Thyroid gland (tissue), 4 donors: ENCODE data around the gene MTG1. TPM values are rescaled to one million over a fixed set of nuclear protein-coding genes. Genes with fewer than 3 reads are reported as not detected.

Experiments used
- DNase-seq, 2 donors: peaks; one replicate each; pipeline ENCODE4 v3.0.0-alpha.2; 2019
- H3K27ac ChIP-seq, 3 donors: fragments of 200-600 bp; sonication (generic); 1 replicate in 2 of 3; 2 replicates in 1 of 3; pipeline ENCODE4 v1.5.1; 2016 to 2019; ENCODE audit warnings: mild to moderate bottlenecking in 1 of 3, moderate library complexity in 1 of 3
- H3K27me3 ChIP-seq: fragments of 200-600 bp; sonication (generic); one replicate; pipeline ENCODE4 v1.5.1; 2019
- H3K36me3 ChIP-seq, 2 donors: fragments of 200-600 bp; sonication (generic); one replicate each; pipeline ENCODE4 v1.5.1; 2016 to 2019
- H3K4me1 ChIP-seq, 2 donors: fragments of 200-600 bp; sonication (generic); one replicate each; pipeline ENCODE4 v1.5.1; 2017 to 2019
- H3K4me3 ChIP-seq, 3 donors: fragments of 200-600 bp; sonication (generic); replicated peaks in 1 of 3; 1 replicate in 2 of 3; 2 replicates in 1 of 3; pipeline ENCODE4 v1.5.1; 2016; ENCODE audit warnings: mild to moderate bottlenecking in 1 of 3
- H3K9me3 ChIP-seq: fragments of 200-600 bp; sonication (generic); one replicate; pipeline ENCODE4 v1.5.1; 2017
- POLR2A ChIP-seq, 2 donors: fragments of 450-650 bp; IDR thresholded peaks; one replicate each; pipeline ENCODE4 v1.6.1; 2017; ENCODE audit warnings: antibody characterized with exemption in 2 of 2, mild to moderate bottlenecking in 2 of 2, moderate library complexity in 1 of 2
- WGBS, 2 donors: methylation state at CpG; one replicate each; pipeline ENCODE4 v1.1.5; 2017; 5-methylcytosine and 5-hydroxymethylcytosine counted together
- intact Hi-C: fragments of 100-400 bp; cut with DNase I; formaldehyde crosslinking; loops from one replicate; pipeline ENCODE4 v1.15.1; 2023
- microRNA-seq: library from miRNA; unstranded; fragments of <30 nt; microRNA quantifications from one replicate; pipeline ENCODE4, GENCODE V29; 2016
- small RNA-seq: library from RNA; depleted of rRNA; stranded (forward); fragments of <200 nt; gene quantifications from one replicate; pipeline ENCODE3, GENCODE V24; 2016
- total RNA-seq, 4 donors: library from RNA; depleted of rRNA; stranded (reverse); fragments of >200 nt; gene quantifications; one replicate each; pipeline ENCODE4 v1.2.3, GENCODE V29; 2016
- TF ChIP-seq, protein P1 (sequence below), 6 experiments: fragments of 200-600 bp in 3 of 6; fragments of 450-650 bp in 3 of 6; sonication (generic) in 3 of 6; IDR thresholded peaks; one replicate each; pipeline ENCODE4 v1.5.1; 2016 to 2019; ENCODE audit warnings: antibody characterized with exemption in 6 of 6, mild to moderate bottlenecking in 2 of 6, inconsistent platforms in 1 of 6, moderate library complexity in 1 of 6

The MTG1 gene
- total RNA-seq, 4 donors from 2014 or later, result 23.8 to 40.8 (median 35.0) TPM

DNA sequence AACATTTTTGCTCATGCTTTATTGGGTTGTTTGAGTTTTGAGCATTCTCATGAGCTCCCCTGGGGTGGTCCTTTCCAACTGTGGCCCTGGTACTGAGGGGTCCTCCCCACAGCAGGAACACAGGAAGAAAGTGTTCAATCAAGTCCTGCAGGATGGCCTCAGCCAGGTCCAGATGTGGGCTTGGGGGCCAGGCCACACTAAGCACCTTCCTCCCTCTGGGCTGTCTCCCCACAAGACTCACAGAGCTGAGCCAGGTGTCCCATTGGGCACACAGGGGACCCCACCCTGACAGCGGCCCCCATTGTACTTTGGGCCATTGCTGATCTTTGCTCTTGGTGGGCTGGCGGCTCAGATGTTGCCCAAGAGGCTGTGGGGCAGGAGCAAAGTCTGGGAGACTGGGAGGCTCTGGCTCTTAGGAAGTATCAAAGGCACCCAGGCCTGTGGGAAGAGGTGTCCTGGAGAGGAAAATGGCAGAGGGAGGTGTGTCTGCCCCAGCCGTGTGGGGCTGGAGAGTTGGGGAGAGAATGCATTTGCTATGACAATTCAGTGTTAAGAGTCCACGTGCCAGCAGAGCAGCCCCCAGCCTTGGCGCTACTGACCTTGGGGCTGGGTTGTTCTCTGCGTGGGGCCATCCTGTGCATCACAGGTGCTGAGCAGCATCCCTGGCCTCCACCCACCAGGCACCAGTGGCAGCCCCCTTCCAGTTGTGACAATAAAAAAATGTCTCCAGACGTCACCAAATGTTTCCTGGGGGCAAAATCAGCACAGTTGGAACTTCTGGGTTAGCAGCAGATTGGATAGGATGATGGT is 77.5 kb downstream of the MTG1 start:
- H3K4me1 ChIP-seq, result no peaks in the 10 kb centered on the region
- H3K27ac ChIP-seq, result no peak overlapping the region
- no peaks in the 10 kb centered on the region for H3K27me3 ChIP-seq
- intact Hi-C loops, result no loop called here
- TF ChIP-seq, protein P1, sequence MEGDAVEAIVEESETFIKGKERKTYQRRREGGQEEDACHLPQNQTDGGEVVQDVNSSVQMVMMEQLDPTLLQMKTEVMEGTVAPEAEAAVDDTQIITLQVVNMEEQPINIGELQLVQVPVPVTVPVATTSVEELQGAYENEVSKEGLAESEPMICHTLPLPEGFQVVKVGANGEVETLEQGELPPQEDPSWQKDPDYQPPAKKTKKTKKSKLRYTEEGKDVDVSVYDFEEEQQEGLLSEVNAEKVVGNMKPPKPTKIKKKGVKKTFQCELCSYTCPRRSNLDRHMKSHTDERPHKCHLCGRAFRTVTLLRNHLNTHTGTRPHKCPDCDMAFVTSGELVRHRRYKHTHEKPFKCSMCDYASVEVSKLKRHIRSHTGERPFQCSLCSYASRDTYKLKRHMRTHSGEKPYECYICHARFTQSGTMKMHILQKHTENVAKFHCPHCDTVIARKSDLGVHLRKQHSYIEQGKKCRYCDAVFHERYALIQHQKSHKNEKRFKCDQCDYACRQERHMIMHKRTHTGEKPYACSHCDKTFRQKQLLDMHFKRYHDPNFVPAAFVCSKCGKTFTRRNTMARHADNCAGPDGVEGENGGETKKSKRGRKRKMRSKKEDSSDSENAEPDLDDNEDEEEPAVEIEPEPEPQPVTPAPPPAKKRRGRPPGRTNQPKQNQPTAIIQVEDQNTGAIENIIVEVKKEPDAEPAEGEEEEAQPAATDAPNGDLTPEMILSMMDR (IDR thresholded peaks at IDR 0.05), result no peak
- TF ChIP-seq POLR2A (IDR thresholded peaks at IDR 0.05), result no peak
- WGBS, 2 donors, result 66 to 93% methylated on average over 4 to 7 of the region's 7 CpGs
- H3K4me3 ChIP-seq, result no peak overlapping the region
- H3K9me3 ChIP-seq, result no peaks in the 10 kb centered on the region
- no peaks in the 10 kb centered on the region for H3K36me3 ChIP-seq
- DNase-seq, result no peak

Small RNA genes within 50 kb of the gene (microRNA-seq; reads per million reads assigned to microRNA genes)
- 1.1 reads per million for gene MIR3944

Small RNA genes within 50 kb of the gene (small RNA-seq; reads per million reads assigned to genes)
- gene AL360181.4, result not detected
- gene BANF1P2, result not detected
- gene MIR3944, result not detected

Other genes starting within 250 kb of the MTG1 start
- gene KNDC1, start 233.9 kb upstream of the MTG1 start, total RNA-seq, result 1 to 10 TPM; 2.1 to 9.3 (median 3.5) TPM
- gene UTF1, start 163.9 kb upstream of the MTG1 start, total RNA-seq, result not detected
- 1 to 10 TPM in 1 of 4 donors, under 1 TPM in 2, not detected in 1; 0.40 to 1.3 (median 0.63) TPM for gene VENTX, start 156.3 kb upstream of the MTG1 start, total RNA-seq
- 1 to 10 TPM; 1.6 to 9.8 (median 2.6) TPM for gene ADAM8, start 117.3 kb upstream of the MTG1 start, total RNA-seq
- gene TUBGCP2, start 85.3 kb upstream of the MTG1 start, total RNA-seq, result 10 to 100 TPM; 56.5 to 73.3 (median 62.9) TPM
- gene ZNF511, start 85.2 kb upstream of the MTG1 start, total RNA-seq, result 10 to 100 TPM; 22.0 to 53.6 (median 26.2) TPM
- 1 to 10 TPM in 1 of 4 donors, under 1 TPM in 1, not detected in 2; 0.13 to 1.5 TPM for gene CALY, start 57.3 kb upstream of the MTG1 start, total RNA-seq
- not detected for gene PRAP1, start 46.8 kb upstream of the MTG1 start, total RNA-seq
- gene FUOM, start 36.1 kb upstream of the MTG1 start, total RNA-seq, result 10 to 100 TPM in 3 of 4 donors, 1 to 10 TPM in 1; 7.4 to 25.9 (median 18.9) TPM
- gene ECHS1, start 20.8 kb upstream of the MTG1 start, total RNA-seq, result 100 to 1,000 TPM in 2 of 4 donors, 10 to 100 TPM in 2; 73.9 to 135 (median 99.5) TPM
- gene PAOX, start 14.9 kb upstream of the MTG1 start, total RNA-seq, result 10 to 100 TPM in 2 of 4 donors, 1 to 10 TPM in 2; 3.5 to 11.0 (median 9.9) TPM
- gene SPRN, start 30.5 kb downstream of the MTG1 start, total RNA-seq, result under 1 TPM in 1 of 4 donors, not detected in 3; 0.15 TPM
- gene SCART1, start 59.8 kb downstream of the MTG1 start, total RNA-seq, result 10 to 100 TPM in 1 of 4 donors, 1 to 10 TPM in 3; 2.6 to 12.6 (median 3.4) TPM
- gene CYP2E1, start 133.2 kb downstream of the MTG1 start, total RNA-seq, result 1 to 10 TPM in 2 of 4 donors, under 1 TPM in 2; 0.20 to 2.6 (median 1.4) TPM
- 1 to 10 TPM in 2 of 4 donors, not detected in 2; 1.0 to 6.4 TPM for gene SYCE1, start 171.4 kb downstream of the MTG1 start, total RNA-seq
- gene FRG2B, start 232.6 kb downstream of the MTG1 start, total RNA-seq, result not detected